Fibroblast of the aortic adventitia (primary cell): ENCODE measurements around the gene PPARA. TPM values are rescaled to one million over a fixed set of nuclear protein-coding genes. Genes with fewer than 3 reads are reported as not detected.

Experiments
- DNase-seq: peaks from one replicate; pipeline ENCODE4 v3.0.0-alpha.2; 2010; ENCODE audit warnings: low read depth
- H3K4me3 ChIP-seq: 2 replicates; pipeline ENCODE4 v1.5.1; 2011; ENCODE audit warnings: low read depth, mild to moderate bottlenecking, control low read depth, low read length, moderate library complexity
- total RNA-seq: library from RNA; depleted of rRNA; stranded (reverse); fragments of >200 nt; gene quantifications from 2 replicates; pipeline ENCODE4 v1.2.3, GENCODE V29; 2012; ENCODE audit warnings: low replicate concordance
- TF ChIP-seq, protein P1 (sequence below): IDR thresholded peaks from 2 replicates; pipeline ENCODE4 v1.5.1; 2011; ENCODE audit warnings: mild to moderate bottlenecking, low read length, control low read depth, inconsistent platforms; ENCODE audit not compliant: insufficient read depth

PPARA gene
- total RNA-seq, 1 donor: 13.4 TPM

DNA sequence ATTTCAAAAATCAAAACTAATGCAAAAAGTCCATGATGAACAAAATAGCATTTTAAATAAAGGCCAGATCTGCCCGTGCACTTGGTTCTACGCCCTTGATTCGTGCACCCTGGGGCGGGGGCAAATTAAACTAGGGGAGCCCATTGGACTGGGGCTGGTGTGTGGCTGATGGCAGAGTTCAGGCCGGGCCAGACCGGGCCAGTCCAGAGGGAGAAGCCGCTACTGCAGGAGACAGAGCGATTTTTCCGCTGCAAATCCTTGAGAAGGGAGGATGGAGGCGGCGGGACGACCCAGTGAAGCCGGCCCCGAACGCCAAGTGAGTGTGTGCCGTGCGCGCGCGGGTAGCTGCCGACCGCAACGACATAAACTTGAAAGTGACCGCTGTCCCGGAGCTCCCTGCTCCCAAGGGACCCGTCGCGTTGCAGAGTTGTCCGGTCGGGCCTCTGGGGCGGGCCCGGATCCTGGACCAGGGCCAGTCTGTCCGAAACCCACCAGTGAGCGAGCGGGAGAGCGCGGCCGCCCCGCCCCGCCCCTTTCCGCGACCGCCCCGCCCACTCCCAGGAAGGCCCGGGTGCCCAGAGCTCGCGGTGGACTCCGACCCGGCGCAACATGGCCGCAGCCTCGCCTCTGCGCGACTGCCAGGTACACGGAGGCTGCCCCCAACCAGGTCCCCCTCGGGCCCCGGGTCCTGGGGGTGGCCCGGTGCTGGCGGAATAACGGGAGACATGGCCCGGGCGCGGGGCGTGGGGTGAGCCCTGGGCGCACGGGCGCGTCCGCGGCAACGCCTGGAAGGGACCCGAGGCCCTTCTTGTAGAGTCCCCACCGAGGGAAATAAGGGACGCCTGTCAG is 117.3 kb downstream of the PPARA start, which contains the start of gene TTC38:
Gene TTC38, plus strand, starts transcription at position 578 of the 849 bp plus-strand sequence. Its CDS starts 32 bp downstream, at position 610.
- peak within 1 kb of the TSS; percentile 87 for H3K4me3 ChIP-seq
- peak; percentile 72 for DNase-seq
- TF ChIP-seq, protein P1, sequence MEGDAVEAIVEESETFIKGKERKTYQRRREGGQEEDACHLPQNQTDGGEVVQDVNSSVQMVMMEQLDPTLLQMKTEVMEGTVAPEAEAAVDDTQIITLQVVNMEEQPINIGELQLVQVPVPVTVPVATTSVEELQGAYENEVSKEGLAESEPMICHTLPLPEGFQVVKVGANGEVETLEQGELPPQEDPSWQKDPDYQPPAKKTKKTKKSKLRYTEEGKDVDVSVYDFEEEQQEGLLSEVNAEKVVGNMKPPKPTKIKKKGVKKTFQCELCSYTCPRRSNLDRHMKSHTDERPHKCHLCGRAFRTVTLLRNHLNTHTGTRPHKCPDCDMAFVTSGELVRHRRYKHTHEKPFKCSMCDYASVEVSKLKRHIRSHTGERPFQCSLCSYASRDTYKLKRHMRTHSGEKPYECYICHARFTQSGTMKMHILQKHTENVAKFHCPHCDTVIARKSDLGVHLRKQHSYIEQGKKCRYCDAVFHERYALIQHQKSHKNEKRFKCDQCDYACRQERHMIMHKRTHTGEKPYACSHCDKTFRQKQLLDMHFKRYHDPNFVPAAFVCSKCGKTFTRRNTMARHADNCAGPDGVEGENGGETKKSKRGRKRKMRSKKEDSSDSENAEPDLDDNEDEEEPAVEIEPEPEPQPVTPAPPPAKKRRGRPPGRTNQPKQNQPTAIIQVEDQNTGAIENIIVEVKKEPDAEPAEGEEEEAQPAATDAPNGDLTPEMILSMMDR: no peak

DNA sequence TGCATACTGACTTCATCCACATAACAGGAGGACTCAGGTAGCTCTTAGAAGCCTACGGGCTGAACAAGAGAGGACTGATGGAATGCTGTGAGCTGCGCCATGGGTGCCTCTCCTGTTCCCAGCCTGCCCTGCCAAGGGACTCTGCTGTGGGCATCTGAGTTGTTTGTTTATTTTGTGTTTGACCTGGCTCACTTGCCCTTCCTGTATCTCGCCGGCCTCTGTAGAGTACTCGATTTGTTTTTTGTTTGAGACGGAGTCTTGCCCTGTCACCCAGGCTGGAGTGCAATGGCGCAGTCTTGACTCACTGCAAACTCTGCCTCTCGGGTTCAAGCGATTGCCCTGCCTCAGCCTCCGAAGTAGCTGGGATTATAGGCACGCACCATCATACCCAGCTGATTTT is 119.2 kb downstream of the PPARA start:
- no peak for DNase-seq
- no peak overlapping the region for H3K4me3 ChIP-seq

DNA sequence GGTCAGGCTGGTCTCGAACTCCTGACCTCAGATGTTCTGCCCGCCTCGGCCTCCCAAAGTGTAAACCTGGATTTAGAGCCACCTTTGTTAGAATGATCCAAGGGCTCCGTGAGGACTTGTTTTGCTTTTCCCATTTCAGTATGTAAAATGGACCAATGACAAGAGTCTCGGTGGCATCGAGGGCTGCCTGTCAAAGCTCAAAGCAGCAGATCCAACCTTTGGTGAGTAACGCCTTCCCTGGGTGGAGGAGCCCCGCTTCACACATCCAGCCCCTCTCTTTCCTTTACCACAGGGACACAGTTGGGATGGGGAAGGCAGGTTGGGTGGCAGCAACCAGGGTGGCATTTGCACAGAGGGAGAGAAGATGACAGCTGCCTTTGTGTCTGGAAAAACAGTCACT is 121.9 kb downstream of the PPARA start:
- no peak for DNase-seq
- no peak overlapping the region for H3K4me3 ChIP-seq
- TF ChIP-seq, protein P1: no peak

More for the DNA sequence above, 119.2 kb downstream of the PPARA start:
- TF ChIP-seq, protein P1: no peak

DNA sequence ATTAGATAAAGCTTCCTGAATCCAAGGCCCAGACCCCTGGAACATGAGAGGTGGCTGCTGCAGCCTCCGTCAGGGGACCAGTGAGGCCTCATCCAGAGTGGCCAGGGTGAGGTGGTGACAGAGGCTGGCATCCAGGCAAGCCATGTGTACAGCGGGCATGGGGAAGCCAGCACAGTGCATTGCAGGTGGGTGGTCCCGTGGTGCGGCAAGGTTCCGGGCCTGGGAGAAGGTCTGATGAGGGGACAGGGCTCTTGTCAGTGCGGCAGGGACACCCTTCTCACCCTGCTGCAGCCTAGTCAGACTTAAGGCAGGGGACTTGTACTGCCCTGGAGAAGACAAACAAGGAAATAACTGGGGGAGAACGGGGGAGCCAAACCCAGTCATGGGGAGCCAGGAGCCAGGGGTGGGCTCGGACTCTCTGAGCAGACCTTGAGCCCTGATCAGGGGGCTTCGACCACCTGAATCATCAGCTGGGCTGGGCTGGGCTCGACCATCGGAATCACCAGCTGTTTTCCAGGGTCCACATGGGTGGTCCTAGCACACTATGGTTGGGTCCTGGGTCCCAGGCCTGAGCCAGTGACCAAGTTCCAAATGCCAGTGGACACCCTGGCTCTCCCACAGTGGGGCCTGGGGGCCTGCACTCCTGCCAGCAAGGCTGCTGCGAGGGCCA is 122.6 kb downstream of the PPARA start:
- DNase-seq: no peak

DNA sequence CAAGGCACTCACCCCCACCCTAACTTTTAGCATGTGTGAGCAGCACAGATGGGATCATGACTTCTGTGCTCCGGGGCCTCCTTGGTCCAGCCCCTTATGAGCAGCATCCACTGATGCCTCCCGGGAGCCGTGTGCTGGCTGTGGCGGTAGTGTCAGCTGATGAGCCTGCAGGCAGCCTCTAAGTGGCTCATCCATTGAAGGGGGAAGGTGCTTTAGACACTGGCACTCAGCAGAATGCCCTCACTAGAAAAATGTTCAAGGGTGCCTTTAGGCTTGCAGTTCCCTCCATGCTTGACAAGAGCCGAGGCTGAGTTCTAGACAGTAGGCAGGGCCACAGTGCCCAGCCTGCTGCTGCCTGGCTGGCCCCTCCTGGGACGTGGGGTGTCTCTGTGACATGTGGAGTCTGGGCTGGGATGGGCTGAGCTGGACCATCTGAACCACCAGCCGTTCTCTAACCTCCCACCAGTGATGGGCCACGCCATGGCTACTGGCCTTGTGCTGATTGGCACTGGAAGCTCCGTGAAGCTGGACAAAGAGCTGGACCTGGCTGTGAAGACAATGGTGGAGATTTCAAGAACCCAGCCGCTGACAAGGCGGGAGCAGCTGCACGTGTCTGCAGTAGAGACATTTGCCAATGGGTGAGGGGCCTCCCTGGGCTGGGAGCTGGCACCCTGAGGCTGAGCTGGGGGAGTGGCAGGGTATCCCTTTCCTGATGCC is 123.3 kb downstream of the PPARA start:
- no peak overlapping the region for H3K4me3 ChIP-seq
- TF ChIP-seq, protein P1: no peak
- no peak for DNase-seq

More for the DNA sequence above, 122.6 kb downstream of the PPARA start:
- TF ChIP-seq, protein P1: no peak
- no peak overlapping the region for H3K4me3 ChIP-seq

DNA sequence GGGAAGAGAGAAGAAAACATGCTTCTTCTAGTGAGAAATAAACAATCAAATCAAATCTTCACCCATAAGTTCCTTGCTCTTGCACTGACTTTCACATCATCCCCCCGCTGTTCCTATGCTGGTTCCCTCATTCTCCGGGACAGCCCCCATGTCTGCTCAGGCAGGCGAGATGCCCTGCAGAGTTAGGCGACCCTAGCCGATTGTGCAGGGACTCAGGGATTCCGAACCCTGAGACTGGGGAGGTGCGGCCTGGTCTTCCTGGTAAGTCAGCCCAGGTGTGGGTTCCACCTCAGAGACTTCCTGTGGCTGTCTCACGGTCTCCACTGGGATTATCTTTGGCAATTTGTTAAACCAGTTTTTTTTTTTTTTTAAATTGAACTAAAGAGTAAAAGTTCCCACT is 124.1 kb downstream of the PPARA start:
- DNase-seq: no peak
- no peak overlapping the region for H3K4me3 ChIP-seq
- TF ChIP-seq, protein P1: no peak
